ENCODE results near the gene LPP.

Gene LPP

DNA sequence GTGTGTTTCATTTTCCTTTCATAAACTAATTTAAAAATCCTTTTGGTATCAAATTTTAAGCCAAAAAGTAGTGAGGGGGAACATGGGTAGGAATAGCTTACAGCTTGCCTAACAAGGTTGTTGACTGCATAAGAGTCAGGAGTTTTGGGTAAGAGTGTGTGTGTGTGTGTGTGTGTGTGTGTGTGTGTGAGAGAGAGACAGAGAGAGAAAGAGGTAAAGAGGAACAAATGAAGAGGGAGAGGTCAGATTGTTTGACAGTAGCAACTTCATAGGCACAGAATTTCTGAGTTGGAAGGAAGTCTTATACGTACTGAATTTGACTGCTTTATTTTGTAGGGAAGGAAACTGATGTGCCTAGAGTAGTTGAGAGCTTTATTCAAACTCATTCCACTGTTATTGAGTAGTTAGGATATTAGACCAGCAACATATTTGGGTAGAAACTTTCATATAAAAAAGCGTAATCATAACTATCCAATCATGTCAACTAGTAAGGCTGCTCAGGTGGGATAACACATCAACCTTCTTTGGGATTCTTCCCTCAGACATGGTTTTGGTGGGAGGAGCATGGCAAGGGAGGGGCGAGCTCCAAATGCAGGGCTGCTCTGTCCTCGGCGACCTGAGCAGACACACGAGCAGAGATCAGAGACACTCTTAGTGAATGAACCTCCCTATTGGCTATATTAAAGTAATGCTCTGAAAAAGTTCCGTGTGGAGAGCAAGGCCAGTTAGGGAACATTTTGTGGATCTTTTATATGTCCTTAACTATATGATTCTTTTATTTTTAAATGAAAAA is 86.4 kb downstream of the LPP start:
- Histone ChIP-seq H3K27me3 (ENCODE audit: insufficient read depth, low read length) (no peaks in the 10 kb centered on the region), H3K4me1 (ENCODE audit: insufficient read depth, low read length, severe bottlenecking) (peaks cover 100% of the 10 kb centered on the region), H3K4me3 (ENCODE audit: low read depth, low read length, poor library complexity, severe bottlenecking) (peak overlapping the region; percentile 40), H3K9ac (ENCODE audit: low read length) (peak overlapping the region; percentile 68), H3F3A (ENCODE audit: insufficient read depth, low read length) (peaks cover 11% of the 10 kb centered on the region), H3K9me3 (ENCODE audit: low read length) (no peaks in the 10 kb centered on the region), H3K4me2 (ENCODE audit: low read length) (peak overlapping the region; percentile 55), H4K20me1 (ENCODE audit: insufficient read depth, low read length) (no peaks in the 10 kb centered on the region), H3K27ac (ENCODE audit: low read depth, low read length, poor library complexity, severe bottlenecking) (peak overlapping the region; percentile 97), H3K36me3 (ENCODE audit: insufficient read depth, low read length) (no peaks in the 10 kb centered on the region), H3K9me2 (ENCODE audit: low read depth, low read length) (no peaks in the 10 kb centered on the region), H3K79me2 (ENCODE audit: insufficient read depth, low read length) (no peaks in the 10 kb centered on the region), H2AFZ (ENCODE audit: low read length) (no peak overlapping the region)
- TF ChIP-seq EZH2 (IDR thresholded peaks at IDR 0.05; ENCODE audit: borderline replicate concordance, low read length): no peak
- no peak for TF ChIP-seq CTCF (IDR thresholded peaks at IDR 0.05; ENCODE audit: low read length)

DNA sequence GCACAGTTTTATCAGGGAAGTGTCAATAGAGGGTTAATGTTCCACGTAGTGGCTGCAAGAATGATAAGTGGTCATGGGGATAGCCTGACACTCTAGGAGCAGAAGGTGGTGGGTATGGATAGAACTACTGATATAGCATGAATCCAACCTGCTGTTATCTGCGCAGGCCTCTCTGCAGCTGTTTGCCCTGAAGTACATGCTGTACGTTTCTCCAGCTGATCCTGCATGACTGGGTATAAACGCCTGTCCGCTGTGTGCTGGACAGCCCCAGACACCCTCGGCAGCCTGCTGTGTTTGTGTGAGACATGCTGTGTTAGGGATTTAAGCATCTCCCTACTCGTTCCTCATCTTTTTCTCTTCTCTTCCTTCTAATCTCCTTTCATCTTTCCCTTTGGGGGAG is 87.1 kb downstream of the LPP start:
- Histone ChIP-seq H3K9ac (ENCODE audit: low read length) (peak overlapping the region; percentile 68), H3K79me2 (ENCODE audit: insufficient read depth, low read length) (no peaks in the 10 kb centered on the region), H2AFZ (ENCODE audit: low read length) (no peak overlapping the region), H3K27me3 (ENCODE audit: insufficient read depth, low read length) (no peaks in the 10 kb centered on the region), H3K4me2 (ENCODE audit: low read length) (peak overlapping the region; percentile 55), H3K4me3 (ENCODE audit: low read depth, low read length, poor library complexity, severe bottlenecking) (peak overlapping the region; percentile 40), H4K20me1 (ENCODE audit: insufficient read depth, low read length) (no peaks in the 10 kb centered on the region), H3K36me3 (ENCODE audit: insufficient read depth, low read length) (no peaks in the 10 kb centered on the region), H3K9me3 (ENCODE audit: low read length) (no peaks in the 10 kb centered on the region), H3K27ac (ENCODE audit: low read depth, low read length, poor library complexity, severe bottlenecking) (peak overlapping the region; percentile 97), H3K9me2 (ENCODE audit: low read depth, low read length) (no peaks in the 10 kb centered on the region), H3F3A (ENCODE audit: insufficient read depth, low read length) (peaks cover 11% of the 10 kb centered on the region), H3K4me1 (ENCODE audit: insufficient read depth, low read length, severe bottlenecking) (peaks cover 100% of the 10 kb centered on the region)
- TF ChIP-seq CTCF (IDR thresholded peaks at IDR 0.05; ENCODE audit: low read length) (no peak), EZH2 (IDR thresholded peaks at IDR 0.05; ENCODE audit: borderline replicate concordance, low read length) (no peak)

DNA sequence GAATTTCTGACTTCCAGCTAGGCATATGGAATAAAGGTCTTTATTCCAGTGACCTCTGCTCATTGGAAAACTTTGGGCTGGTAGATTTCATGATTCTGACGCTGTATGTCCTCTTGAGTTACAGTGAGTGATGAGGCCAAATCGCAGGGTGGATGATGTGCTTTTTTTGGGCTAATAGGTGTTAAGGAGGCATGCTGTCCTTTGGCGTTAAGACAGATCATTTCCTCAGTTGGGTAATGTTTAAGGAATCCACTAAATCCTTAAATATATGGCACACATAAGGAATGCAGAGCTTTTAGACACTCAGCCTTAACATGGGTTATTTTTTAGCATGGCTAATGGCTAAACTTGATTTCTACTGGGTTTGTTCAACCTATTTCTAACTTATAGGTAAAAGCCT is 87.9 kb downstream of the LPP start:
- Histone ChIP-seq H3K36me3 (ENCODE audit: insufficient read depth, low read length) (no peaks in the 10 kb centered on the region), H3K4me2 (ENCODE audit: low read length) (peak overlapping the region; percentile 55), H3K9me3 (ENCODE audit: low read length) (no peaks in the 10 kb centered on the region), H4K20me1 (ENCODE audit: insufficient read depth, low read length) (no peaks in the 10 kb centered on the region), H3K9me2 (ENCODE audit: low read depth, low read length) (no peaks in the 10 kb centered on the region), H3K4me1 (ENCODE audit: insufficient read depth, low read length, severe bottlenecking) (peaks cover 100% of the 10 kb centered on the region), H3K79me2 (ENCODE audit: insufficient read depth, low read length) (no peaks in the 10 kb centered on the region), H3K4me3 (ENCODE audit: low read depth, low read length, poor library complexity, severe bottlenecking) (peak overlapping the region; percentile 40), H3K27ac (ENCODE audit: low read depth, low read length, poor library complexity, severe bottlenecking) (peak overlapping the region; percentile 97), H3F3A (ENCODE audit: insufficient read depth, low read length) (peaks cover 11% of the 10 kb centered on the region), H2AFZ (ENCODE audit: low read length) (no peak overlapping the region), H3K27me3 (ENCODE audit: insufficient read depth, low read length) (no peaks in the 10 kb centered on the region), H3K9ac (ENCODE audit: low read length) (peak overlapping the region; percentile 68)
- TF ChIP-seq EZH2 (IDR thresholded peaks at IDR 0.05; ENCODE audit: borderline replicate concordance, low read length): no peak
- TF ChIP-seq CTCF (IDR thresholded peaks at IDR 0.05; ENCODE audit: low read length): no peak
